Left renal cortex interstitium (tissue), 4 donors: Measurements from ENCODE around the gene GANC. TPM values are rescaled to one million over a fixed set of nuclear protein-coding genes. Genes with fewer than 3 reads are reported as not detected.

Experiments used
- DNase-seq, 4 donors: peaks; one replicate each; pipeline ENCODE4 v3.0.0-alpha.2; 2013; ENCODE audit warnings: low read depth in 4 of 4, low spot score in 2 of 4, missing footprints in 1 of 4
- polyA plus RNA-seq, 4 donors: library from polyadenylated mRNA; unstranded; fragments of 120-200 nt; gene quantifications; one replicate each; pipeline ENCODE4 v1.2.1, GENCODE V29; 2013; ENCODE audit not compliant: insufficient read length in 4 of 4

Gene GANC
- polyA plus RNA-seq, 4 donors, result 20.0 to 34.4 (median 28.2) TPM

DNA sequence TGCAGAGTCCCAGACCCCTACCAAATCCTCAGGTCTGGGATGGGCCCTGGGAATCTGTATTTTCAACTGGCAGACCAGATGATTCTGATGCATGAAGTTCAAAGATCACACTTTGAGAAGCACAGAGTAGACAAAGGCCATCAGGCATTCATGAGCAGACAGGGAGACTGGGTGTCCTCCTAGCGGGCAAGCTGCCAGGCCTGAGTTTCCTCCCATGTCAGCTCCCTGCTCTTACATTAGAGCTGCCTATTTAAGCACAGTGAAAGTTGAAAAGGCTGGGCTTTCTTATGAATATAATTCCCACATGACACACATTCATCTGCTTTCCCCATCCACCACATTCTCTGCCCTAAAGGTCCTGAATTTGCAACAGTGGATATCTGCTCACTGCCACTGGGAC is 100.3 kb downstream of the GANC start:
- DNase-seq, result no peak

DNA sequence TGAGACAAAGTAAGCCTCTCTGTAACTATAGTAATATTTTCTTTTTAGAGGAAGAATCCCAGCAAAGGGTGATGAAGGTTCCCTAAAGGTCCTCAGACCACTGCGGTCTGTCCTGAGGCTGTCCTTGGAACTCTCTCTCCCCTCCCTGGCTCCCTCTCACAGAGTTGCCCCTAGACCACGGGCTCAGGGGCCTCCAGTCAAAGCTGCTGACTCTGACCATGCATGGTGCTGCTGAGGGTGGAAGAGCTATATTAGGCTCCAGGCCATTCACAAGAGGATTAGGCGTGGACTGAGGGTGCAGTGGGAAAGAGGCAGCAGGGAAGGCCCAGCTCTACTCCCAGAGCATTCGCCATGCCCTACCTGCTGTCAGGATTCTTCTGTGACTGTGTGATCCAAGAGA is 100.9 kb downstream of the GANC start:
- no peak for DNase-seq

DNA sequence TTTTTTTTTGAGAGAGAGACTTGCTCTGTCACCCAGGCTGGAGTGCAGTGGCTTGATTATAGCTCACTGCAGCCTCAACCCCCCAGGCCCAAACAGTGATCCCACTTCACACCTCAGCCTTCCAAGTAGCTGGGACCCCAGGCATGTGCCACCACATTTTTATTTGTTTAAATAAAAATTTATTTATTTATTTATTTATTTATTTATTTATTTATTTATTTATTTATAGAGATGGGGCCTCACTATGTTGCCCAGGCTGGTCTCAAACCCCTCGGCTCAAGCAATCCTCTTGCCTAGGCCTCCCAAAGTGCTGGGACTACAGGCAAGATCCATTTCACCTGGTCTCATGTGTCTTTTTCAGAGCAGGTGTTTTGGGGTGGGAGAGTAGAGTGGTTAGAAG is 101.8 kb downstream of the GANC start:
- DNase-seq, result no peak

- no peak for DNase-seq
Observed at GRCh38 chr15:42375252-42375651, 102.3 kb downstream of the GANC start.

DNA sequence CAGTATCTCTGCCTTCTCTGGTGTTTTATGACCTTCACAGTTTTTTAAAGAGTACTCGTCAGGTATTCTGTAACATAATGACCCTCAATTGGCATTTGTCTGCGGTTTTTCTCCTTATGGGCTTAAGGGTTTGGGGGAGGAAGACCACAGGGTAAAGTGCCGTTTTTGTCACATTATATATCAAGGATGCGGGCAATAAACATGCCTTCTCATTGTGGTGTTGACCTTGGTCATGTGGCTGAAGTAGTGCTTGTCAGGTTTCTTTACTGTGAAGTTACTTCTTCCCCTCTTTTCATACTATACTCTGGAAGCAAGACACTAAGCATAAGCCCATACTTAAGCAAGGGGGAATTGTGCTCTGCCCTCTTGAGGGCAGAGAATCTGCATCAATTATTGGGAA is 102.9 kb downstream of the GANC start:
- DNase-seq, result no peak

DNA sequence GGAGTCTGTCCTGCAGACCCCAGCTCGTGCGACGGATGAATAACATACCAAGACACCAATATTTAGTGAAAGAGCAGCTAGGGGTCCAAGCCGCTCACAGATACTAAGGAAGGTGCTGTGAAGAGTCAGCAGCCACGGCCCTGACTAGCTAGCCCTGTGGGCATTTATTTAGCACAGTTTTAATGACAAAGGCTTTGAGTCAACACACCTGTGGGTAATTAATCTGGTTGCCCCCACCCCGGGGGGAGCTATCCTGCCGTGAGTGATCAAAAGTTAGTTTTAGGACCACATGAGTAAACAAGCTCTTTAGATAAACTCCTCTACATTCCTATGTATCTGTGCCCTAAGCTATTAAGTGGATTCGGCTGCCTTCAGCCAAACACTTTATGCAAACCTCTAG is 105.0 kb downstream of the GANC start:
- DNase-seq, result no peak

DNA sequence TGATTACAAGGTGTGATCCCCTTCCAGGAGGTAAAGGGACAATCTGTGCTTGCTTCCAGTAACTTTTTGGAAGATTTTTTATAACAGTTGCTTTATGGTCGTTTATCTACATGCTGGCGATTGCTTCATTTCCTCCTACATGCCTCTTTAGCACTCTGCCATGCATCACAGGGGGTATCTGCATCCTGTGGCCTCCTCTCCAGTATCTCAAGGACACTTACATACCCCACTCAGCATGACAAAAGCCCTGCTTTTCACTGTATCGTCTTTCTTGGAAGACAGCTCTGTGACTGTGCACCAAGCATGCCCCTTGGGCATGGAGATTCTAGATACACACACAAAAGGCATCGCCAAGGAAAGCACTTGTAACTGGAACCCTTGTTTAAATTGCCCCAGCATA is 111.6 kb downstream of the GANC start:
- DNase-seq, result no peak

- DNase-seq, result no peak
Observed at GRCh38 chr15:42385206-42385979, 112.4 kb downstream of the GANC start.

GRCh38 chr15:42385980-42386700 is 113.1 kb downstream of the GANC start:
- DNase-seq, result no peak

- no peak for DNase-seq
Observed at GRCh38 chr15:42387603-42388002, 114.6 kb downstream of the GANC start.

DNA sequence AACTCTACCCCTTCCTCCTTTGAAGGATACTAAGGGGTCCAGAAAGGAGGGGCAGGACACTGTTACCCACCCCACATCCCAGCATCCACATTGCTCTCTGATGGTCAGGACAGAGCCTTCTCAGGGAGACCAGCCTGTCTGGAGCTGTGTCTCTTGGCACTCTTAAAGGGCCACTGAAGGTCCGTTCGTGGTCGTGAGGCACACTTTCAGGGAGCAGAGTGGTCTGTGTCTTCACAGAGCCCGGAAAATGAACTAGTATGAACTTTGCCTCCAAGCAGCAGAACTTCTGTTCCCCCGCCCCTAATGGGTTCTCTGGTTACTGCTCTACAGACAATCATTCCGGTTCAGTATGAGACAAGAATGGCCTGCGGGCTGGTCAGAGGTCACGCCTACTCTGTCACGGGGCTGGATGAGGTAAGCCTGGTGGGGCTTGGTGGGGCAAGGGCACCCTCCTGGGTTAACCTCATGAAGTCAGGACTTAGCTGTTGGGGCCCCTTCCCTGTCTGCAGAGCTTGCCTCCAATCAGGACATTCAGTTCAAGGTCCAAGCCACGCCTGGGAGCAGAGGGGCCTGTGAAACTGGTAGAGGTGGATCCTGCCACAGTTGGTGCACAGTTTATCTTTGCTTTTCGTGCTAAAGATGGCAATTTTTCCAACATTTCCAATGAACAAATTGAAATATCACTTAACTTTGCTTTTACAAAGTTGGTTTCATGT is 119.5 kb downstream of the GANC start:
- no peak for DNase-seq

DNA sequence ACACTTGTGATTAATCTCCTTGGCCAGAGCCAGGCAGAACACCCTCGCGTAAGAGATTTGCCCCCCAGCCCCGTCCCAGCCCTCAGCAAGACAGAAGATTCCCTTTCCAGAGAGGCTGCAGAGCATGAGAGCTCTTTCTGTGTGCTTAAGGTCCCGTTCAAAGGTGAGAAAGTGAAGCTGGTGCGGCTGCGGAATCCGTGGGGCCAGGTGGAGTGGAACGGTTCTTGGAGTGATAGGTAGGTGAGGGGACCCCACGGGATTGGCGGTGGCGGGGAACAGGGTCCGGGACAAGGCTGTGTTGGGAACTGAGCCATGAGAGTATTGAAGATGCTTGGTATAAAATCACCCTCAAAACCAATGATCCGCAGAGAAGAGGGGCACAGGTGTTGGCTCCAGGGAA is 121.1 kb downstream of the GANC start:
- no peak for DNase-seq

- no peak for DNase-seq
Observed at GRCh38 chr15:42395838-42396237, 122.8 kb downstream of the GANC start.

- DNase-seq, result no peak
Observed at GRCh38 chr15:42401544-42402454, 128.8 kb downstream of the GANC start.

DNA sequence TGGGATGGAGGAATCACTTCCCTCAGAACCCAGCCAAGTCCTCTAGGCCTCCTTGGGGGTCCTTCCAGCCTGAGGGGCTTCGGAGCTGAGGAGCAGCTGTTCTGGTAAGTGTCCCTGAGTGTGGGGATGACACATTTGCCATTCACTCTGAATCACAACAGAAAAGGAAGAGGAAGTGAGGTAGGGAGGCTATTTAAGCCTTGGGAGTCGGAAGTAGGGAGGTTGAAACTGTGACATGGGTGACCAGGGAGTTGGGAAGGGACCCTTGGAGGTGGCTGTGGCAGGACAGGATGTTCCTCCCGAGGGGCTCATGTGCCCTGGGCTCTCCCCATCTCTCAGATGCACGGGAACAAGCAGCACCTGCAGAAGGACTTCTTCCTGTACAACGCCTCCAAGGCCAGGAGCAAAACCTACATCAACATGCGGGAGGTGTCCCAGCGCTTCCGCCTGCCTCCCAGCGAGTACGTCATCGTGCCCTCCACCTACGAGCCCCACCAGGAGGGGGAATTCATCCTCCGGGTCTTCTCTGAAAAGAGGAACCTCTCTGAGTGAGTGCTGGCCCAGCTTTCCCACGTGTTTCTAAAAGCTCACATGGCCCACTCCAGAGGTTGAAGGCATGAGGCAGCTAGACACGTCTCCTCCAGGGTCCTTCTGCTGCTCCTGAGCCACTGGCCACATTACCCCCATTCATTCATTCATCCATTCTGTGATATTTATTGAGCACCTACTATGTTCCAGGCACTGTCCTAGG is 129.6 kb downstream of the GANC start:
- DNase-seq, result no peak

- no peak for DNase-seq
Observed at GRCh38 chr15:42403389-42403788, 130.4 kb downstream of the GANC start.

- no peak for DNase-seq
Observed at GRCh38 chr15:42404461-42405235, 131.6 kb downstream of the GANC start.

DNA sequence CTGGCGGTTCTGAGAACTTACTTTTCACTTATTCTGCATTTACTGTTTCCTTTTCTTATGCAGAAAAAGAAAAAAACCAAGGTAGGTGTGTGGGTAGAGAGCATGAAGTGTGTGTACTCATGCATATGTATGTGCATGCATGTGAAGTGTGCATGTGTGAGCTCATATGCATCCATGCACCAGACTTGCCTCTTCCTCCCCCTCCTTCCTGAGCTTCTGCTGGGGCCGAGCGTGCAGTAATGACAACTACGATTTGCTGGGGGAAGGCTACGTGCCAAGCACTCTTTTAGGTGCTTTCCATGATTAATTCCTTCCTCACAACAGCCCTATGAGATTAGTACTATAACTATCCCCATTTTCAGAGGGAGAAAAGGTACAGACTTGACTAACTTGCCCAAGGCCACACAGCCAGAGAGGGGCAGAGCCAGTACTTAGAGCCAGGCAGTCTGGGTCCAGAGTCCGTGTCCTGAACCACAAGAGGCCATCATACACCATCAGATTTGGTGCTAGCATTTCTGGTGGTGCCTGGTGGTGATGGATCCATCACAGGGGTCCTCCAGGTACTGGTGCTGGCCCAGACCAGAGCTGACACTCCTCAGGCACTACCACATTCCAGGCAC is 133.0 kb downstream of the GANC start:
- DNase-seq, result no peak
